Thoracic aorta (tissue), 2 donors: ENCODE data around the gene MXD4. TPM values are rescaled to one million over a fixed set of nuclear protein-coding genes. Genes with fewer than 3 reads are reported as not detected.

Experiments used
- ATAC-seq: fragments of 150-250 bp; one replicate; pipeline ENCODE4 v1.8.0; 2017; ENCODE audit warnings: low read depth; ENCODE audit not compliant: insufficient number of reproducible peaks, low FRiP score
- DNase-seq: peaks from one replicate; pipeline ENCODE4 v3.0.0-alpha.2; 2020; ENCODE audit warnings: low spot score
- H3K27ac ChIP-seq, 2 donors: fragments of 200-600 bp; sonication (generic); 1 replicate in 1 of 2; 2 replicates in 1 of 2; pipeline ENCODE4 v1.5.1; 2016; ENCODE audit warnings: mild to moderate bottlenecking in 2 of 2, moderate library complexity in 2 of 2
- H3K27me3 ChIP-seq: fragments of 200-600 bp; sonication (generic); replicated peaks from 2 replicates; pipeline ENCODE4 v1.6.0; 2016; ENCODE audit warnings: mild to moderate bottlenecking; ENCODE audit not compliant: insufficient read depth
- H3K36me3 ChIP-seq: fragments of 200-600 bp; sonication (generic); one replicate; pipeline ENCODE4 v1.5.1; 2016
- H3K4me1 ChIP-seq, 2 donors: fragments of 200-600 bp; sonication (generic); 1 replicate in 1 of 2; 2 replicates in 1 of 2; pipeline versions ENCODE4 v1.5.1 to v1.6.0; 2016; ENCODE audit warnings: low read depth in 2 of 2, mild to moderate bottlenecking in 1 of 2; ENCODE audit not compliant: control insufficient read depth in 1 of 2
- H3K4me3 ChIP-seq: fragments of 200-600 bp; sonication (generic); 2 replicates; pipeline ENCODE4 v1.5.1; 2016; ENCODE audit warnings: mild to moderate bottlenecking
- H3K9me3 ChIP-seq: fragments of 200-600 bp; sonication (generic); 2 replicates; pipeline ENCODE4 v1.5.1; 2016
- CTCF ChIP-seq: fragments of 200-600 bp; sonication (generic); IDR thresholded peaks from one replicate; pipeline ENCODE4 v1.5.1; 2019; ENCODE audit warnings: antibody characterized with exemption
- total RNA-seq, 2 donors: library from RNA; depleted of rRNA; stranded (reverse); fragments of >200 nt; gene quantifications; one replicate each; pipeline versions ENCODE4 v1.1.0 to v1.2.3, GENCODE V29; 2016

The MXD4 gene
- total RNA-seq, 2 donors from 2014 or later: 93.1 to 105 TPM

- TF ChIP-seq CTCF: no peak
- no peak for ATAC-seq
- Histone ChIP-seq H3K4me3 (peak overlapping the region; percentile 98), H3K27me3 (no peaks in the 10 kb centered on the region), H3K4me1 (peaks cover 43 to 72% of the 10 kb centered on the region in 2 donors), H3K27ac (peak overlapping the region; percentile 91 to 93), H3K9me3 (no peaks in the 10 kb centered on the region), H3K36me3 (peaks cover 3% of the 10 kb centered on the region)
- DNase-seq: no peak
Measured at GRCh38 chr4:2259541-2260343, 2.2 kb downstream of the MXD4 start.

GRCh38 chr4:2259036-2259540 lies 2.8 kb downstream of the MXD4 start:
- DNase-seq: peak; percentile 1

DNA sequence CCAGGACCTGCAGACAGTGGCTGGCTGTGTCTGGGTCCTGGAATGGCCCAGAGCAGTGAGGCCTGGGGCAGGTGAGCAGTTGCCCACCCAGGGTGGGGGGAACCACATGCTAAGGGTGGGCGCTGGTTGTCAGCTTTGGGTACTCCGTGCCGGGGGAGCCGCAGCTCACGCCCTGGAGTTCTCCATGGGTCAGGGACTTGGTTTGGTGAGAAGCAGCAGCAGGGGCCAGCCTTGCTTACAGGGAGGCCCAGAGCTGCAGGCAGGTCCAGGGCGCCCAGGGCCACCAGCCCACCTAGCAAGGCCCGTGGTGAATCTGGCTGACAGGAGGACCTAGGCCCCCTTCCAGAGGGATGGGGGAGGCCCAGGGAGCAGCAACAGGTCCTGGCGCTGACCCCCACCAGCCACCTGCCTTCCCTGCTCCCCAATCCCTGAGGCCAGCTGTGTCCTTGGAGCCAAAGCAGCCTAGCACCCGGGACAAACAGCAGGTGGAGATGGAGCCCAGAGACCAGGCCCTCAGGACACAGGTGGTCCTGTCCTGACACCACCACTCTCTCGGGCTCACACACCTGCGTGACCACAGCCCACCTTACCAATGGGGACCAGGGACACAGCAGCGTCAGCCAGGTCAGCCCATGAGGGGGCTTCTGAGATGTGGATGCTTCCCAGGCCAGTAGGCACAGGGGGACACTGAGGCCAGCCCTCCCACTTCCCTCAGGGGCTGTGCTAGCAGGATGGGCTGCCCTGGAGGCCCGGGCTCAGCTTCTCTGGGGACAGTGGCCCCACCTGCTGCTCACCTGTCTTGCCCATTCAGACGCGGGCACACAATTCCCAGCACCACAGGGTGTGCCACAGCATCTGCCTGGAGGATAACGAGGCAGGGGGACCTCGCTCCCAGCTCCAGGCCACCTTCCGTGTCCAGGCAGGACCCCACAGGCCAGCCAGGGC lies 3.5 kb downstream of the MXD4 start:
- DNase-seq (peak; percentile 1), ATAC-seq (no peak)
- peak overlapping the region; percentile 56 for H3K4me3 ChIP-seq
- H3K36me3 ChIP-seq: peaks cover 15% of the 10 kb centered on the region
- H3K9me3 ChIP-seq: no peaks in the 10 kb centered on the region
- no peak for TF ChIP-seq CTCF
- H3K27me3 ChIP-seq: no peaks in the 10 kb centered on the region
- H3K4me1 ChIP-seq: peaks cover 43 to 79% of the 10 kb centered on the region in 2 donors
- H3K27ac ChIP-seq: peak overlapping the region; percentile 91 to 93

More at GRCh38 chr4:2259036-2259540, 2.8 kb downstream of the MXD4 start:
- no peak for ATAC-seq
- no peak for TF ChIP-seq CTCF
- Histone ChIP-seq H3K9me3 (no peaks in the 10 kb centered on the region), H3K4me1 (peaks cover 43 to 74% of the 10 kb centered on the region in 2 donors), H3K36me3 (peaks cover 7% of the 10 kb centered on the region), H3K4me3 (peak overlapping the region; percentile 98), H3K27ac (peak overlapping the region; percentile 91 to 93), H3K27me3 (no peaks in the 10 kb centered on the region)

- Histone ChIP-seq H3K36me3 (peaks cover 19% of the 10 kb centered on the region), H3K9me3 (no peaks in the 10 kb centered on the region), H3K27me3 (no peaks in the 10 kb centered on the region), H3K4me1 (peaks cover 43 to 77% of the 10 kb centered on the region in 2 donors), H3K27ac (peak overlapping the region; percentile 91 to 93), H3K4me3 (peak overlapping the region; percentile 56)
- DNase-seq (peak; percentile 1), ATAC-seq (no peak)
- no peak for TF ChIP-seq CTCF
Measured at GRCh38 chr4:2257361-2258081, 4.4 kb downstream of the MXD4 start.
